OCI-LY1 (cell line): ENCODE data around the gene PDXP.

Experiments
- H2AFZ ChIP-seq: fragments of 200-600 bp; sonication (generic), shearing (Covaris generic); 2 replicates; pipeline ENCODE4 v1.6.0; 2014; ENCODE audit warnings: antibody characterized with exemption, mild to moderate bottlenecking, low read length
- H3F3A ChIP-seq: fragments of 200-600 bp; sonication (generic), shearing (Covaris generic); 2 replicates; pipeline ENCODE4 v1.6.0; 2014; ENCODE audit warnings: mild to moderate bottlenecking, antibody characterized with exemption, low read length, moderate library complexity; ENCODE audit not compliant: insufficient read depth
- H3K27ac ChIP-seq: fragments of 200-600 bp; sonication (generic); 2 replicates; pipeline ENCODE4 v1.5.1; 2014; ENCODE audit warnings: low read length, mixed run types, mild to moderate bottlenecking, low read depth; ENCODE audit not compliant: poor library complexity, severe bottlenecking
- H3K27me3 ChIP-seq: fragments of 200-600 bp; sonication (generic); 2 replicates; pipeline ENCODE4 v1.6.0; 2014; ENCODE audit warnings: antibody characterized with exemption, mild to moderate bottlenecking, low read length, moderate library complexity; ENCODE audit not compliant: insufficient read depth
- H3K36me3 ChIP-seq: fragments of 200-600 bp; sonication (generic); 2 replicates; pipeline ENCODE4 v1.6.1; 2014; ENCODE audit warnings: mild to moderate bottlenecking, antibody characterized with exemption, low read length, moderate library complexity, mixed read lengths; ENCODE audit not compliant: insufficient read depth
- H3K4me1 ChIP-seq: fragments of 200-600 bp; sonication (generic); 2 replicates; pipeline ENCODE4 v1.5.1; 2014; ENCODE audit warnings: mild to moderate bottlenecking, low read length, moderate library complexity; ENCODE audit not compliant: insufficient read depth, severe bottlenecking
- H3K4me2 ChIP-seq: fragments of 200-600 bp; sonication (generic), shearing (Covaris generic); 2 replicates; pipeline ENCODE4 v1.6.1; 2014; ENCODE audit warnings: low read length
- H3K4me3 ChIP-seq: fragments of 200-600 bp; sonication (generic); 2 replicates; pipeline ENCODE4 v1.5.1; 2014; ENCODE audit warnings: low read length, low read depth, mild to moderate bottlenecking, mixed read lengths; ENCODE audit not compliant: poor library complexity, severe bottlenecking
- H3K79me2 ChIP-seq: fragments of 200-600 bp; shearing (Covaris generic); 2 replicates; pipeline ENCODE4 v1.6.1; 2016; ENCODE audit warnings: mixed run types, low read length, mixed read lengths; ENCODE audit not compliant: insufficient read depth
- H3K9ac ChIP-seq: fragments of 200-600 bp; sonication (generic), shearing (Covaris generic); 2 replicates; pipeline ENCODE4 v1.6.1; 2014; ENCODE audit warnings: mild to moderate bottlenecking, low read length, mixed read lengths
- H3K9me2 ChIP-seq: fragments of 200-600 bp; sonication (generic), shearing (Covaris generic); 2 replicates; pipeline ENCODE4 v1.6.1; 2014; ENCODE audit warnings: low read depth, mild to moderate bottlenecking, low read length, mixed read lengths
- H3K9me3 ChIP-seq: fragments of 200-600 bp; shearing (Covaris generic); 2 replicates; pipeline ENCODE4 v1.6.1; 2014; ENCODE audit warnings: low read length, mixed read lengths
- H4K20me1 ChIP-seq: fragments of 200-600 bp; sonication (generic), shearing (Covaris generic); 2 replicates; pipeline ENCODE4 v1.6.0; 2016; ENCODE audit warnings: mild to moderate bottlenecking, low read length; ENCODE audit not compliant: insufficient read depth
- EZH2 ChIP-seq: fragments of 200-600 bp; sonication (generic), shearing (Covaris generic); IDR thresholded peaks from 2 replicates; pipeline ENCODE4 v1.8.0; 2017; ENCODE audit warnings: borderline replicate concordance, mixed run types, mild to moderate bottlenecking, antibody characterized with exemption, low read length, moderate library complexity, mixed read lengths
- TF ChIP-seq, protein P1 (sequence below): fragments of 200-600 bp; sonication (generic), shearing (Covaris generic); IDR thresholded peaks from 2 replicates; pipeline ENCODE4 v1.5.1; 2017; ENCODE audit warnings: mild to moderate bottlenecking, antibody characterized with exemption, low read length, moderate library complexity, mixed read lengths

The PDXP gene

DNA sequence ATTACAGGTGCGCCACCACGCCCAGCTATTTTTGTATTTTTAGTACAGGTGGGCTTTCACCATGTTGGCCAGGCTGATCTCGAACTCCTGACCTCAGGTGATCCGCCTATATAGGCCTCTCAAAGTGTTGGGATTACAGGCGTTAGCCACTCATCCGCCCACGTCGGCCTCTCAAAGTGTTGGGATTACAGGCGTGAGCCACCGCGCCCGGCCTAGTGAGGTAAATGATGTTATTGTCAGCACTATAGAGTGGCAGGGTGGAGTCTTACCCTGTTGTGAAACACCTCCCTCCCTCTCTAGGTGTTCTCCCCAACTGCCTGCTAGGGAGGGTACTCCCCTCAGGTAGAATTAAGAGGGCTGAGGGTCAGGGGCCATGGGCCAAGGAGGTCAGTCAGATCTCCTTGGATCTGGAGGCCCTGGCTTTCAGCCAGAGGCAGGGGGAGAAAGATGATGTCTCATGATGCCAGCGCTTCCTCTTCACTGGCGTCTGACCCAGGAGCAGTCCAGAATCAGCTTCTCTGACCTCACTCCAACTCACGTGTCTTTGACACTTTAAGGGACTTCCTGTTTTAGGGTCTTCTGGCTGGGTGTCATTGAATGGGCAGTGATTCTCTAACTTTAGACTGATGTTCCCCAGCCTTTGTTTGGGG, 47.9 kb upstream of the PDXP start:
- H3K4me2 ChIP-seq: peak overlapping the region; percentile 90
- peaks cover 15% of the 10 kb centered on the region for H3K79me2 ChIP-seq
- no peak overlapping the region for H2AFZ ChIP-seq
- no peaks in the 10 kb centered on the region for H3K9me3 ChIP-seq
- H3F3A ChIP-seq: no peaks in the 10 kb centered on the region
- H4K20me1 ChIP-seq: no peaks in the 10 kb centered on the region
- H3K4me3 ChIP-seq: peak overlapping the region; percentile 93
- TF ChIP-seq, protein P1, sequence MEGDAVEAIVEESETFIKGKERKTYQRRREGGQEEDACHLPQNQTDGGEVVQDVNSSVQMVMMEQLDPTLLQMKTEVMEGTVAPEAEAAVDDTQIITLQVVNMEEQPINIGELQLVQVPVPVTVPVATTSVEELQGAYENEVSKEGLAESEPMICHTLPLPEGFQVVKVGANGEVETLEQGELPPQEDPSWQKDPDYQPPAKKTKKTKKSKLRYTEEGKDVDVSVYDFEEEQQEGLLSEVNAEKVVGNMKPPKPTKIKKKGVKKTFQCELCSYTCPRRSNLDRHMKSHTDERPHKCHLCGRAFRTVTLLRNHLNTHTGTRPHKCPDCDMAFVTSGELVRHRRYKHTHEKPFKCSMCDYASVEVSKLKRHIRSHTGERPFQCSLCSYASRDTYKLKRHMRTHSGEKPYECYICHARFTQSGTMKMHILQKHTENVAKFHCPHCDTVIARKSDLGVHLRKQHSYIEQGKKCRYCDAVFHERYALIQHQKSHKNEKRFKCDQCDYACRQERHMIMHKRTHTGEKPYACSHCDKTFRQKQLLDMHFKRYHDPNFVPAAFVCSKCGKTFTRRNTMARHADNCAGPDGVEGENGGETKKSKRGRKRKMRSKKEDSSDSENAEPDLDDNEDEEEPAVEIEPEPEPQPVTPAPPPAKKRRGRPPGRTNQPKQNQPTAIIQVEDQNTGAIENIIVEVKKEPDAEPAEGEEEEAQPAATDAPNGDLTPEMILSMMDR: no peak
- no peak for TF ChIP-seq EZH2
- peaks cover 31% of the 10 kb centered on the region for H3K4me1 ChIP-seq
- H3K9ac ChIP-seq: peak overlapping the region; percentile 100
- peaks cover 26% of the 10 kb centered on the region for H3K36me3 ChIP-seq
- no peaks in the 10 kb centered on the region for H3K27me3 ChIP-seq
- H3K27ac ChIP-seq: peak overlapping the region; percentile 92
- H3K9me2 ChIP-seq: no peaks in the 10 kb centered on the region

DNA sequence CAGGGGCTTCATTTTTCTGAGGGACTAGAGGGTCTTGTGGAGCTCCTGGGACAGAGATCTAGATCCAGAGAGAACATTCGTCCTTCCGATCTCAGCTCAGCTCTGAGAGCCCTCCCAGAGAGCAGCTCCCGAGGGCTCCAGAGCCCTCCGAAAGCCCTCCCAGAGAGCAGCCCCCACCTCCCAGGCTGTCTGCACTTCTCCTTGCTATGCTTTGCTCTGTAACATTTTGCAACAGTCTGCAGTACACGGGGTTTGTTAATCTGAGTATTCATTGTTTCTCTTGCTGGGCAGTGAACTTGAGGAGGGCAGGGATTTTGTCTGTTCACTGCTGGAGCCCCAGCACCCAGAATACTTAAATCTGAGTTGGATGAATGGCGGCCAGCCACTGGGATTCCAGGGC, 47.3 kb upstream of the PDXP start:
- Histone ChIP-seq H3K36me3 (peaks cover 28% of the 10 kb centered on the region), H3K4me2 (peak overlapping the region; percentile 90), H4K20me1 (no peaks in the 10 kb centered on the region), H3K27ac (peak overlapping the region; percentile 92), H3K79me2 (peaks cover 15% of the 10 kb centered on the region), H3K27me3 (no peaks in the 10 kb centered on the region), H3F3A (no peaks in the 10 kb centered on the region), H3K9me3 (no peaks in the 10 kb centered on the region), H3K4me1 (peaks cover 31% of the 10 kb centered on the region), H3K9me2 (no peaks in the 10 kb centered on the region), H2AFZ (no peak overlapping the region), H3K4me3 (peak overlapping the region; percentile 93), H3K9ac (peak overlapping the region; percentile 100; the same call in 1 of the 2 replicates)
- TF ChIP-seq, protein P1: no peak

DNA sequence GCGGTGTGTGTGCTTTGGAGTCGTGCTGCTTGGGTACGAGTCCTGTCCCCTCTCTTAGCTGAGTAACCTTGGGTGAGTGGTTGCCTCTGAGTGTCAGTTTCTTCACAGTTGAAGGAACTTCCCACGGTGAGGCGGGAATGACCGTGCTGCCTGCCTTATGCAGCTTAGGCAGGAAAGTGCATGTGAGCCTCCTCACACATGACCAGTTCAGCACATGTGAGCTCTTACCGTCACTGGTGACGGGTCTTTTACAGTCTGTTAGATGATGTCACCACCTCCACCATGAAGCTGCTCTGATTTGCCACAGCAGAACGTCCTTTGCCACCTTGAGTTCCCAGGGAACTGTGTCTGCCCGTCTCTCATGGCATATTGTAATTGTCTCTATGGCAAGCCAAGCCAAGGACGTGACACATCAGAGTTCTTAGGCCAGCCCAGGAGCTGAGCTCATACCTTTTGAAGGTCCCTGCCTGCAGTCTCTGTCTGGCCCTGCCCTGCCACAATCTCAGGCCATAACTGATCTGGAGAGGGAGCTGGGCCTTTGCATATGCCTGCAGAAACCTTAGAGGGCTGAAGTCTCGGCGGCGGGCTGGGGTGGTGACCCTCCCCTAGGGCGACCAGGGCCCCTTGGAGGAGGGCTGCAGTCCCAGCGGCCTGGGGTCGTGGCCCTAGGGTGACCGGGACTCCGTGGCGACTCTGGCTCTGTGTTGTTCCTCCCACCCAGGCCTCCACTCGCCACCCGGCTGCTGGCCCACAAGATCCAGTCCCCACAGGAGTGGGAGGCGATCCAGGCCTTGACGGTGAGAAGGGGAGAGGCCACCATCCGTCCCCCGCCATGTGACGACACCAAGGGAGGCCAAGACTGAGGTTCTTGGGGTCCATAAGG, 42.1 kb upstream of the PDXP start:
- Histone ChIP-seq H3K9me3 (no peaks in the 10 kb centered on the region), H3K4me2 (no peak overlapping the region), H3K79me2 (no peaks in the 10 kb centered on the region), H3K36me3 (peaks cover 57% of the 10 kb centered on the region), H3K4me3 (no peak overlapping the region), H3K9ac (no peak overlapping the region), H3K27ac (peak overlapping the region; percentile 92), H3K4me1 (peaks cover 15% of the 10 kb centered on the region), H4K20me1 (no peaks in the 10 kb centered on the region), H3K9me2 (no peaks in the 10 kb centered on the region), H3F3A (no peaks in the 10 kb centered on the region), H2AFZ (no peak overlapping the region), H3K27me3 (no peaks in the 10 kb centered on the region)
- TF ChIP-seq, protein P1: no peak
- no peak for TF ChIP-seq EZH2
